Ascending aorta (tissue), 2 donors: Measurements from ENCODE around the gene SUGT1. TPM values are rescaled to one million over a fixed set of nuclear protein-coding genes. Genes with fewer than 3 reads are reported as not detected.
A peak's percentile ranks its signal among the peaks of the same experiment; 100 is the strongest.
"Not testable (repeated sequence)": the region's sequence is repeated elsewhere in the genome, so short reads cannot be mapped to it uniquely, and the experiment has no call there.

Source experiments
- DNase-seq, 2 donors: peaks; one replicate each; pipeline ENCODE4 v3.0.0-alpha.2; 2019; ENCODE audit warnings: low spot score in 2 of 2
- H3K27ac ChIP-seq, 2 donors: fragments of 200-600 bp; sonication (generic); one replicate each; pipeline ENCODE4 v1.5.1; 2016 to 2017; ENCODE audit warnings: mild to moderate bottlenecking in 1 of 2
- H3K27me3 ChIP-seq: fragments of 200-600 bp; sonication (generic); one replicate; pipeline ENCODE4 v1.5.1; 2017
- H3K36me3 ChIP-seq, 2 donors: fragments of 200-600 bp; sonication (generic); one replicate each; pipeline ENCODE4 v1.5.1; 2016
- H3K4me1 ChIP-seq, 2 donors: fragments of 200-600 bp; sonication (generic); one replicate each; pipeline ENCODE4 v1.5.1; 2016 to 2017; ENCODE audit warnings: mild to moderate bottlenecking in 1 of 2
- H3K4me3 ChIP-seq, 2 donors: fragments of 200-600 bp; sonication (generic); one replicate each; pipeline ENCODE4 v1.5.1; 2016 to 2017; ENCODE audit warnings: mild to moderate bottlenecking in 1 of 2
- H3K9me3 ChIP-seq, 2 donors: fragments of 200-600 bp; sonication (generic); one replicate each; pipeline ENCODE4 v1.5.1; 2016
- CTCF ChIP-seq, 3 experiments: fragments of 200-600 bp in 2 of 3; fragments of 450-650 bp in 1 of 3; sonication (generic) in 2 of 3; IDR thresholded peaks; one replicate each; pipeline ENCODE4 v1.5.1; 2016 to 2019; ENCODE audit warnings: antibody characterized with exemption in 3 of 3, mild to moderate bottlenecking in 1 of 3, moderate library complexity in 1 of 3
- intact Hi-C: fragments of 100-400 bp; cut with DNase I; formaldehyde crosslinking; loops from one replicate; pipeline ENCODE4 v1.15.1; 2023
- total RNA-seq: library from RNA; depleted of rRNA; stranded (reverse); fragments of >200 nt; gene quantifications from one replicate; pipeline ENCODE4 v1.1.0, GENCODE V29; 2016

Gene SUGT1
- total RNA-seq, 1 donor from 2014 or later: 8.8 TPM

GRCh38 chr13:52706081-52706480 is 53.4 kb downstream of the SUGT1 start:
- H3K4me3 ChIP-seq: no peak overlapping the region
- DNase-seq: no peak
- intact Hi-C loops: no loop called here
- no peaks in the 10 kb centered on the region for H3K36me3 ChIP-seq
- no peaks in the 10 kb centered on the region for H3K27me3 ChIP-seq
- no peaks in the 10 kb centered on the region for H3K9me3 ChIP-seq
- H3K27ac ChIP-seq: no peak overlapping the region
- H3K4me1 ChIP-seq: no peaks in the 10 kb centered on the region
- no peak for TF ChIP-seq CTCF (IDR thresholded peaks at IDR 0.05)

GRCh38 chr13:52707375-52707774 is 54.7 kb downstream of the SUGT1 start:
- DNase-seq: no peak
- Histone ChIP-seq H3K27ac (no peak overlapping the region), H3K9me3 (no peaks in the 10 kb centered on the region), H3K4me1 (no peaks in the 10 kb centered on the region), H3K4me3 (no peak overlapping the region), H3K36me3 (no peaks in the 10 kb centered on the region), H3K27me3 (no peaks in the 10 kb centered on the region)
- intact Hi-C loops: no loop called here
- no peak for TF ChIP-seq CTCF (IDR thresholded peaks at IDR 0.05)

GRCh38 chr13:52708266-52708665 is 55.6 kb downstream of the SUGT1 start:
- H3K27ac ChIP-seq, H3K4me1 ChIP-seq, H3K36me3 ChIP-seq, H3K27me3 ChIP-seq, intact Hi-C loops, DNase-seq, H3K4me3 ChIP-seq, H3K9me3 ChIP-seq: not testable (repeated sequence)

GRCh38 chr13:52711286-52711685 is 58.6 kb downstream of the SUGT1 start:
- intact Hi-C loops: no loop called here
- DNase-seq: no peak
- Histone ChIP-seq H3K27ac (no peak overlapping the region), H3K27me3 (no peaks in the 10 kb centered on the region), H3K9me3 (no peaks in the 10 kb centered on the region), H3K36me3 (no peaks in the 10 kb centered on the region), H3K4me3 (no peak overlapping the region), H3K4me1 (no peaks in the 10 kb centered on the region)
- TF ChIP-seq CTCF (IDR thresholded peaks at IDR 0.05): no peak

GRCh38 chr13:52712385-52712784 is 59.7 kb downstream of the SUGT1 start:
- TF ChIP-seq CTCF (IDR thresholded peaks at IDR 0.05): no peak
- intact Hi-C loops: no loop called here
- no peaks in the 10 kb centered on the region for H3K9me3 ChIP-seq

GRCh38 chr13:52713894-52714293 is 61.3 kb downstream of the SUGT1 start:
- DNase-seq: peak in 1 of 2 donors; percentile 66
- intact Hi-C loops: no loop called here
- TF ChIP-seq CTCF (IDR thresholded peaks at IDR 0.05): no peak
- Histone ChIP-seq H3K9me3 (no peaks in the 10 kb centered on the region), H3K36me3 (no peaks in the 10 kb centered on the region), H3K27me3 (no peaks in the 10 kb centered on the region), H3K27ac (no peak overlapping the region), H3K4me3 (no peak overlapping the region), H3K4me1 (no peaks in the 10 kb centered on the region)

More at GRCh38 chr13:52712385-52712784, 59.7 kb downstream of the SUGT1 start:
- H3K4me3 ChIP-seq: no peak overlapping the region
- H3K36me3 ChIP-seq: no peaks in the 10 kb centered on the region
- no peak for DNase-seq
- H3K27me3 ChIP-seq: no peaks in the 10 kb centered on the region
- H3K4me1 ChIP-seq: no peaks in the 10 kb centered on the region
- H3K27ac ChIP-seq: no peak overlapping the region

GRCh38 chr13:52720904-52721303 is 68.3 kb downstream of the SUGT1 start:
- H3K27me3 ChIP-seq, H3K9me3 ChIP-seq, H3K27ac ChIP-seq, DNase-seq, H3K36me3 ChIP-seq, H3K4me3 ChIP-seq, H3K4me1 ChIP-seq, intact Hi-C loops: not testable (repeated sequence)

- H3K4me3 ChIP-seq, H3K9me3 ChIP-seq, H3K36me3 ChIP-seq, H3K27ac ChIP-seq, DNase-seq, H3K27me3 ChIP-seq, intact Hi-C loops, H3K4me1 ChIP-seq: not testable (repeated sequence)
Observed at GRCh38 chr13:52721356-52721755, 68.7 kb downstream of the SUGT1 start.
